HG03045 (cell line): ENCODE data around the gene SLC38A1.

Experiments
- ATAC-seq: cut with Tn5 transposase; IDR thresholded peaks from one replicate; pipeline ENCODE4 v1.9.1; 2021; ENCODE audit warnings: mild to moderate bottlenecking, moderate library complexity; ENCODE audit not compliant: unreplicated experiment

SLC38A1 gene

GRCh38 chr12:46237371-46238045, 31.3 kb downstream of the SLC38A1 start:
- ATAC-seq: no peak

GRCh38 chr12:46234000-46234399, 34.8 kb downstream of the SLC38A1 start:
- no peak for ATAC-seq

DNA sequence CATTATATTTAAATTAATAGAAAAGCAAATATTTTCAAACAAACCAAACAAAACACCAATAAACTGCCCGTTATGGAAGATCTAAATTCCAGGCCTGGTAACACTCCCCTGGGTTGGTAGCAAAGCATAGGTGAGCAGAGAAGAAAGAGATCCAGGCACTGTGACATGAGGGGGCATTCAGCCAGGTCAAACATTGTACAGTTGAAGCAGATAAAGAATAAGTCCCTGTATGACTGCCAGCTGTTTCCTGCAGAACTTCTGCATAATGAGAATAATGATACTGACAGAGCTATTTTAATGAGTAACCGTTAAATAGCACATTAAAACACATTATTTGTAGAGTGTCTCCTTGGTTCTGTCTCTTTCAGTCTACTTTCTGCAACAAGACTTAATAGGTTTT, 35.4 kb downstream of the SLC38A1 start:
- no peak for ATAC-seq

DNA sequence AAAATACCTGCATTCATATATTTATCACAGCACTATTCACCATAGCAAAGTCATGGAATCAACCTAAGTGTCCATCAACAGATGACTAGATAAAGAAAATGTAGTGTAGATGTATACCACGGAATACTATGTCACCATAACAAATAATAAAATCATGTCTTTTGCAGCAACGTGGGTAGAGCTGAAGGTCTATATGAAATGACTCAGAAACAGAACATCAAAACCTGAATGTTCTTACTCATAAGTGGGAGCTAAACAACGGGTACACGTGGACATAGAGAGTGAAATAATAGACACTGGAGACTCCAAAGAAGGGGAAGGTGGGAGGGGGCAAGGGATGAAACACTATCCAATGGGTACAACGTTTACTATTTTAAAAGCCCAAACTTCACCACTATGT, 37.9 kb downstream of the SLC38A1 start:
- no peak for ATAC-seq

GRCh38 chr12:46230306-46230705, 38.5 kb downstream of the SLC38A1 start:
- no peak for ATAC-seq

GRCh38 chr12:46227616-46228015, 41.2 kb downstream of the SLC38A1 start:
- no peak for ATAC-seq

DNA sequence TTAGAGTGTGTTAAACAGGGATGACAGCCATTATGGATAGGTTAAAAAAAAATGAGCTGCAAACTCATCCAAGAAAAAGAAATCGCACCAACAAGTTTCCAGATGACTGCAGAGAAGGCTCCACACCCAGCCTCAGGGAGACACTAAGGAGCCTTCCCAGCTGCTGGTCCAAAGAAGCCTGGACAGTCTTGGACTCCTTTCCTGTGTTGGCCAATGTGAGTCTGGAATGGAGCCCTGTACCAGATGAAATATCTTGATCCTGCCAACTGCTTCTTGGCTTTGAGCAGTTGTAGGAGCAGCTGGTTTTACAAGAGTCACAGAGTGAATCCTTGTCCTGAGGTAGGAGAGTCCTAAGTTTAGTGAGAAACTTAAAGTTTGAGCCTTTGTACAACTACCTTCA, 44.5 kb downstream of the SLC38A1 start:
- no peak for ATAC-seq

- ATAC-seq: no peak
Measured at GRCh38 chr12:46223047-46223446, 45.8 kb downstream of the SLC38A1 start.

GRCh38 chr12:46222636-46223035, 46.2 kb downstream of the SLC38A1 start:
- no peak for ATAC-seq

GRCh38 chr12:46221255-46222128, 47.4 kb downstream of the SLC38A1 start:
- ATAC-seq: no peak

- no peak for ATAC-seq
Measured at GRCh38 chr12:46219877-46220655, 48.8 kb downstream of the SLC38A1 start.

DNA sequence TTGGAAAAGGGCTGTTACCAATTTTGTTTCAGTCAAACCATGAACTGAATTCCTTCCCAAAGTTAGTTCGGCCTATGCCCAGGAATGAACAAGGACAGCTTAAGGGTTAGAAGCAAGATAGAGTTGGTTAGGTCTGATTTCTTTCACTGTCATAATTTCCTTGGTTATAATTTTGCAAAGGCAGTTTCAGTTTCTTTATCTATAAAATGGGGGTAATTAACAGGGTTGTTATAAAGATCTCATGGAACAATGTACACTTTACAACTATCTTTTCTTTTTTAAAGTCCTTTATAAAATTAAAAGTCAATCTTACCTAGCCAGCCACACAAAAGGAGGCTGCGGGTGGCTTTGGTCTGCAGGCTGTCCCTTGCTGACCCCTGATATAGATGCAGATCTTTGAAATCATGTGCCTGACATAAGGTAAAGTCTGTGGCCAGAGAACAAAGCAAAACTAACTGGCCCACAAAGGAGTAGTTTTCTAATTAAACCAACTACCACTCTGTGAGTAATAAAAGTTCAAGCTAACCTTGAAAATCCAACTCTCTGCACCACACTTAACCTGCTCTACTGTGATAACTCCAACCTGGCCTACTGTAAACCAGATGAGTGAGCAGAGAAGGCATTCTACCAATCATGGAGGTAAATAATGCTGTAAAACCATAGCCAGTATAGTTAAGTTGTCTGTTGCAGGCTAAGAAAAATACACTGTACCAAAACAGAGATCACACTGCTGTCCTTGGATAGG, 49.5 kb downstream of the SLC38A1 start:
- ATAC-seq: no peak

GRCh38 chr12:46218322-46219095, 50.3 kb downstream of the SLC38A1 start:
- no peak for ATAC-seq

DNA sequence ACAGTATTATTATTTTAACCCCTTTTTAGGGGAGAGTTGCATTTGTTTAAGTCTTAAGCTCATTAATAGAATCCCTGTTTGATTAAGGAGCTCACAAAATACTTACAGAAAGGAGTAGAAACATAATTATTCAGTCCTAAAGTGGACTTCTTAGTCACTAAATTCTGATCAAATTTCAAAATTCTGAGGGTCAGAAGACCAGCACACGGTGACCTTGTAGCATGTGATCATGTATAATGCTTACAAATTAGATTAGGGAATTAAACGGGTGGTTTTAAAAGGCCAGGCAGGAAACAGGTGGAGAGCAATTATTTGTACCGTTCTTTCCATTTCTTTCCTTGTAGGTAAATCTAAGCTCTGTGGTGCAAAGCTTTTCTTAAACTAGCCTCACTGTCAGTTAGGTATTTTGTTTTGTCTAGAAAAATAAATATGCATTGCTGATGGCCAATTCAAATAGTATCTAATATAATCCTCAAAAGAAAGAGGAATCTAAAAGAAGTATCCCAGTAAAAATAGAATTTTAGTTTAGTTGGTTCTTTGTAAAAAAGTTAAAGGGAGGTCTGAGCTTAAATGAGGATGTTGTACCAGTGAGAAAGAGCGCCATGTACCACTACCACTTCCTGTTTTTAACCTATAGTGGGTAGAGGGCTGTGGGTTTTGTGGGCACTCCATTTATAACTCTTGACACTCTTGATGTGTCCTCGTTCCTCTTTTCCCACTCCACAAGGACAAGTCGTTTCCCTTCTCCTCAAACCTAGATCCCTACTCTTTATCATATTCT, 51.1 kb downstream of the SLC38A1 start:
- peak; percentile 56 for ATAC-seq

GRCh38 chr12:46214668-46215436, 54.0 kb downstream of the SLC38A1 start:
- ATAC-seq: peak; percentile 58

- no peak for ATAC-seq
Measured at GRCh38 chr12:46212108-46212982, 56.5 kb downstream of the SLC38A1 start.

- no peak for ATAC-seq
Measured at GRCh38 chr12:46210873-46211439, 57.9 kb downstream of the SLC38A1 start.
